Keratinocyte (primary cell): ENCODE results near the gene KDM3B. TPM values are rescaled to one million over a fixed set of nuclear protein-coding genes. Genes with fewer than 3 reads are reported as not detected.

ENCODE experiments used
- DNase-seq: peaks from one replicate; pipeline ENCODE4 v3.0.0-alpha.2; 2011; ENCODE audit warnings: low read depth, missing footprints, low spot score
- FAIRE-seq: peaks from 2 replicates; lab custom pipeline; 2011; peaks lifted over from hg19 to GRCh38; lab: Jason Lieb, UNC
- H2AFZ ChIP-seq: 2 replicates; pipeline ENCODE4 v1.6.0; 2012; ENCODE audit warnings: low read length, control low read depth, inconsistent platforms; ENCODE audit not compliant: control insufficient read depth
- H3K27ac ChIP-seq: 2 replicates; pipeline ENCODE4 v1.5.1; 2011; ENCODE audit warnings: low read length; ENCODE audit not compliant: control insufficient read depth, insufficient read depth
- H3K27me3 ChIP-seq: 3 replicates; pipeline ENCODE4 v1.6.0; 2011; ENCODE audit warnings: low read length; ENCODE audit not compliant: control insufficient read depth, insufficient read depth; ENCODE audit errors: extremely low read depth
- H3K36me3 ChIP-seq, 2 experiments: 2 replicates in 1 of 2; 3 replicates in 1 of 2; pipeline ENCODE4 v1.5.1; 2011; ENCODE audit warnings: low read length in 2 of 2, mild to moderate bottlenecking in 1 of 2; ENCODE audit not compliant: control insufficient read depth in 2 of 2, insufficient read depth in 2 of 2; ENCODE audit errors: extremely low read depth in 1 of 2
- H3K4me1 ChIP-seq: 3 replicates; pipeline ENCODE4 v1.5.1; 2011; ENCODE audit warnings: low read length; ENCODE audit not compliant: control insufficient read depth, insufficient read depth; ENCODE audit errors: extremely low read depth
- H3K4me2 ChIP-seq: 3 replicates; pipeline ENCODE4 v1.6.0; 2011; ENCODE audit warnings: low read depth, low read length; ENCODE audit not compliant: control insufficient read depth, insufficient read depth; ENCODE audit errors: extremely low read depth
- H3K4me3 ChIP-seq, 3 experiments: fragments of 200-600 bp in 1 of 3; sonication (generic) in 1 of 3; 2 replicates in 2 of 3; 3 replicates in 1 of 3; pipeline ENCODE4 v1.5.1; 2011 to 2016; ENCODE audit warnings: low read length in 3 of 3, mild to moderate bottlenecking in 3 of 3, control low read depth in 2 of 3, inconsistent platforms in 1 of 3, low read depth in 1 of 3, mixed read lengths in 1 of 3, mixed run types in 1 of 3, moderate library complexity in 1 of 3; ENCODE audit not compliant: control insufficient read depth in 2 of 3, insufficient read depth in 2 of 3; ENCODE audit errors: extremely low read depth in 1 of 3
- H3K79me2 ChIP-seq: 2 replicates; pipeline ENCODE4 v1.6.0; 2012; ENCODE audit warnings: low read length; ENCODE audit not compliant: control insufficient read depth, insufficient read depth
- H3K9ac ChIP-seq: 3 replicates; pipeline ENCODE4 v1.6.0; 2011; ENCODE audit warnings: low read length; ENCODE audit not compliant: control insufficient read depth, insufficient read depth; ENCODE audit errors: extremely low read depth
- H3K9me1 ChIP-seq: 3 replicates; pipeline ENCODE4 v1.6.0; 2011; ENCODE audit warnings: low read length; ENCODE audit not compliant: control insufficient read depth, insufficient read depth; ENCODE audit errors: extremely low read depth
- H3K9me3 ChIP-seq: 2 replicates; pipeline ENCODE4 v1.5.1; 2012; ENCODE audit warnings: low read depth, low read length; ENCODE audit not compliant: control insufficient read depth
- H4K20me1 ChIP-seq: 3 replicates; pipeline ENCODE4 v1.6.0; 2011; ENCODE audit warnings: low read length; ENCODE audit not compliant: control insufficient read depth, insufficient read depth; ENCODE audit errors: extremely low read depth
- EZH2 ChIP-seq: IDR thresholded peaks from one replicate; pipeline ENCODE4 v1.6.1; 2012; ENCODE audit warnings: inconsistent platforms, mild to moderate bottlenecking, low read length, moderate library complexity
- dilution Hi-C: fragments of 300-500 bp; cut with MboI; formaldehyde crosslinking; loops from one replicate; pipeline ENCODE4 v1.7.0; 2020; ENCODE audit warnings: low sequenced_read_pairs; ENCODE audit not compliant: extremely low pct_ligation_motif_present
- polyA plus RNA-seq, 5 experiments: library from polyadenylated mRNA; depleted of rRNA in 3 of 5; stranded (reverse) in 3 of 5; stranded (forward) in 1 of 5; unstranded in 1 of 5; fragments of >200 nt; gene quantifications; 1 replicate in 1 of 5; 2 replicates in 3 of 5; 3 replicates in 1 of 5; pipeline versions ENCODE4 v1.2.1 to v1.2.3, GENCODE V29; 2011 to 2012; ENCODE audit warnings: missing spikeins in 2 of 5, low read depth in 1 of 5, low replicate concordance in 1 of 5
- TF ChIP-seq, protein P1 (sequence below), 3 experiments: IDR thresholded peaks in 1 of 3; conservative IDR thresholded peaks in 1 of 3; optimal IDR thresholded peaks in 1 of 3; 2 replicates in 2 of 3; 3 replicates in 1 of 3; pipeline versions ENCODE3 to v1.5.1; 2011; ENCODE audit warnings: low read length in 3 of 3, mild to moderate bottlenecking in 3 of 3, moderate library complexity in 2 of 3, control low read depth in 1 of 3, inconsistent platforms in 1 of 3; ENCODE audit not compliant: insufficient read depth in 2 of 3; ENCODE audit errors: extremely low read depth in 1 of 3

The KDM3B gene
- polyA plus RNA-seq, 1 donor (not counting 4 experiments of a cell fraction or from before 2014, with no cell fraction given): 28.8 TPM

DNA sequence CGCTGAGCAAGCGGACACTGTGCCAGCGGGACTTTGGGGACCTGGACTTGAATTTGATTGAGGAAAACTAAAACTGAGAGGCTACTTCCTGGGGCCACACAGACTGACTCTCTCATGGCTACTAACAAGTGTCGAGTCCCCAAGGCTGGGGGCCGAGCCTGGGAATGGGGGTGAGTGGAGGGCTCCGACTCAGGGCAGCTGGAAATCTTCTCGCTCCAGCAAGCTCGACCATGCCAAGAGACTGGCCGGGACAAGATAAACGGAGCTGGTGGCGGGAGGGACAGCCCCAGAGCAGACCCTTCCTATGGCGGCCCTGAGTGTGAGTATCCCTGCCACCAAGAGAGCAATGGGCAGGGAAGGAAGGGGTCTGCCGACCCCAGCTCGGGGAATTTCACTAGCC lies 5.6 kb upstream of the KDM3B start:
- Histone ChIP-seq H2AFZ (no peak overlapping the region), H3K4me3 (no peak overlapping the region), H3K79me2 (peaks cover under 1% of the 10 kb centered on the region), H3K4me2 (no peak overlapping the region), H4K20me1 (no peaks in the 10 kb centered on the region), H3K36me3 (peaks cover 26 to 29% of the 10 kb centered on the region in 2 experiments), H3K9ac (no peak overlapping the region), H3K4me1 (peaks cover 20% of the 10 kb centered on the region), H3K9me3 (peaks cover under 1% of the 10 kb centered on the region), H3K27ac (no peak overlapping the region), H3K27me3 (no peaks in the 10 kb centered on the region), H3K9me1 (no peaks in the 10 kb centered on the region)
- no peak for DNase-seq
- dilution Hi-C loops: no loop called here
- no peak for TF ChIP-seq EZH2
- TF ChIP-seq, protein P1, sequence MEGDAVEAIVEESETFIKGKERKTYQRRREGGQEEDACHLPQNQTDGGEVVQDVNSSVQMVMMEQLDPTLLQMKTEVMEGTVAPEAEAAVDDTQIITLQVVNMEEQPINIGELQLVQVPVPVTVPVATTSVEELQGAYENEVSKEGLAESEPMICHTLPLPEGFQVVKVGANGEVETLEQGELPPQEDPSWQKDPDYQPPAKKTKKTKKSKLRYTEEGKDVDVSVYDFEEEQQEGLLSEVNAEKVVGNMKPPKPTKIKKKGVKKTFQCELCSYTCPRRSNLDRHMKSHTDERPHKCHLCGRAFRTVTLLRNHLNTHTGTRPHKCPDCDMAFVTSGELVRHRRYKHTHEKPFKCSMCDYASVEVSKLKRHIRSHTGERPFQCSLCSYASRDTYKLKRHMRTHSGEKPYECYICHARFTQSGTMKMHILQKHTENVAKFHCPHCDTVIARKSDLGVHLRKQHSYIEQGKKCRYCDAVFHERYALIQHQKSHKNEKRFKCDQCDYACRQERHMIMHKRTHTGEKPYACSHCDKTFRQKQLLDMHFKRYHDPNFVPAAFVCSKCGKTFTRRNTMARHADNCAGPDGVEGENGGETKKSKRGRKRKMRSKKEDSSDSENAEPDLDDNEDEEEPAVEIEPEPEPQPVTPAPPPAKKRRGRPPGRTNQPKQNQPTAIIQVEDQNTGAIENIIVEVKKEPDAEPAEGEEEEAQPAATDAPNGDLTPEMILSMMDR (optimal IDR thresholded peaks at IDR 0.05 in 1 of 3, IDR thresholded peaks at IDR 0.05 in 1 of 3, conservative IDR thresholded peaks at IDR 0.05 in 1 of 3; ENCODE audit: extremely low read depth in 1 of 3, insufficient read depth in 2 of 3, low read length in 3 of 3): no peak
- FAIRE-seq: no peak

DNA sequence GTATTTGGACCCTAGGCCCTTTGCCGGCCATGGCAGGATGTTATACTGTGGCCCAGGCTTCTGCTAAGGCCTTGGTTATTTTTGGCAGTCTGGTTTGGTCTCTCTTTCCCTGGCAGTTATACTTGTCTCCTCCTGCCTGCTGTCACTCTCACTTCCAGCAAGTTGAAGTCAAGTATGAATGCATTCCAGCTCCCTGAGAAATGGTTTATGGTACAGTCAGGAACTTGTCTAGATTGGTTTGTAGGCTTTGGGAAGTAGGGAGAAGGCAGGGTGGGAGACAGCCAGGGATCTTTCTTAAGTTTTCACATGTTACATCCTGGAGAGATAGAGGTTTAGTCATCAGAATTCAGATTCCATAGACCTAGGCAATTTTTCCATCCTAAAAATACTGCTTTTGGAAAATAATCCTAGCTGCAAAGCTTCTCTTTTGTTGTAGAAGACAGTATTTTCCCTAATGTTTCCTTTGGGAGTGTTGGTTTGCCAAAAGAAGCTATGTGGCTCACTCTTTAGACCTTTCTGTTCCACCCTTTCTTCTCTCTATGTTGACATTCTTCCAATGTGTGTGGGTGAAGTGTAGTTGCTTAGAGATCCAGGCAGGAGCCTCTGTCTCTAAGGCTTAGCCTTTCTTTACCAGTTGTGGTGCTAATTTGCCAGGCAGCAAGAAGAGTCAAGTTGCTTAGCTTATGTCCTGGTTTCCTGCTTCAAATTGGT lies 2.5 kb upstream of the KDM3B start:
- Histone ChIP-seq H3K27ac (no peak overlapping the region), H3K4me2 (no peak overlapping the region), H4K20me1 (peaks cover 4% of the 10 kb centered on the region), H3K36me3 (peaks cover 20 to 33% of the 10 kb centered on the region in 2 experiments), H3K9me1 (no peaks in the 10 kb centered on the region), H2AFZ (no peak overlapping the region), H3K9ac (no peak overlapping the region), H3K79me2 (peaks cover 21% of the 10 kb centered on the region), H3K27me3 (no peaks in the 10 kb centered on the region), H3K9me3 (peaks cover 4% of the 10 kb centered on the region), H3K4me1 (peaks cover 31% of the 10 kb centered on the region), H3K4me3 (no peak overlapping the region)
- FAIRE-seq (peak; percentile 78), DNase-seq (no peak)
- dilution Hi-C loops: no loop called here
- TF ChIP-seq, protein P1 (optimal IDR thresholded peaks at IDR 0.05 in 1 of 3, IDR thresholded peaks at IDR 0.05 in 1 of 3, conservative IDR thresholded peaks at IDR 0.05 in 1 of 3; ENCODE audit: extremely low read depth in 1 of 3, insufficient read depth in 2 of 3, low read length in 3 of 3): no peak
- TF ChIP-seq EZH2: no peak
